ENCODE data around the gene SERPIND1.
"Not testable (repeated sequence)": the region's sequence is repeated elsewhere in the genome, so short reads cannot be mapped to it uniquely, and the experiment has no call there.

SERPIND1 gene

GRCh38 chr22:20814221-20814808 lies 40.4 kb downstream of the SERPIND1 start:
- DNase-seq (ENCODE audit: low read depth, low spot score) = no peak

- DNase-seq (ENCODE audit: low read depth, low spot score) = no peak
Observed at GRCh38 chr22:20815477-20816050, 41.7 kb downstream of the SERPIND1 start.

GRCh38 chr22:20816559-20816958 lies 42.6 kb downstream of the SERPIND1 start:
- DNase-seq (ENCODE audit: low read depth, low spot score) = no peak

GRCh38 chr22:20818471-20818870 lies 44.6 kb downstream of the SERPIND1 start:
- no peak for DNase-seq (ENCODE audit: low read depth, low spot score)

- DNase-seq (ENCODE audit: low read depth, low spot score) = no peak
Observed at GRCh38 chr22:20819471-20819870, 45.6 kb downstream of the SERPIND1 start.

- DNase-seq (ENCODE audit: low read depth, low spot score) = not testable (repeated sequence)
Observed at GRCh38 chr22:20821717-20822239, 47.9 kb downstream of the SERPIND1 start.

GRCh38 chr22:20822240-20822639 lies 48.3 kb downstream of the SERPIND1 start:
- DNase-seq (ENCODE audit: low read depth, low spot score) = no peak

GRCh38 chr22:20823264-20823663 lies 49.4 kb downstream of the SERPIND1 start:
- no peak for DNase-seq (ENCODE audit: low read depth, low spot score)

GRCh38 chr22:20825216-20825615 lies 51.3 kb downstream of the SERPIND1 start:
- not testable (repeated sequence) for DNase-seq (ENCODE audit: low read depth, low spot score)

GRCh38 chr22:20825624-20826023 lies 51.7 kb downstream of the SERPIND1 start:
- DNase-seq (ENCODE audit: low read depth, low spot score) = no peak

GRCh38 chr22:20826373-20827152 lies 52.6 kb downstream of the SERPIND1 start:
- DNase-seq (ENCODE audit: low read depth, low spot score) = not testable (repeated sequence)

GRCh38 chr22:20829491-20830134 lies 55.7 kb downstream of the SERPIND1 start:
- no peak for DNase-seq (ENCODE audit: low read depth, low spot score)

- no peak for DNase-seq (ENCODE audit: low read depth, low spot score)
Observed at GRCh38 chr22:20833225-20833665, 59.3 kb downstream of the SERPIND1 start.

GRCh38 chr22:20834206-20834605 lies 60.3 kb downstream of the SERPIND1 start:
- no peak for DNase-seq (ENCODE audit: low read depth, low spot score)

- DNase-seq (ENCODE audit: low read depth, low spot score) = no peak
Observed at GRCh38 chr22:20834725-20835124, 60.8 kb downstream of the SERPIND1 start.

Data from brain pericyte (primary cell).